ENCODE measurements around the gene EYS.
"Not testable (repeated sequence)": the region's sequence is repeated elsewhere in the genome, so short reads cannot be mapped to it uniquely, and the experiment has no call there.

Gene EYS

DNA sequence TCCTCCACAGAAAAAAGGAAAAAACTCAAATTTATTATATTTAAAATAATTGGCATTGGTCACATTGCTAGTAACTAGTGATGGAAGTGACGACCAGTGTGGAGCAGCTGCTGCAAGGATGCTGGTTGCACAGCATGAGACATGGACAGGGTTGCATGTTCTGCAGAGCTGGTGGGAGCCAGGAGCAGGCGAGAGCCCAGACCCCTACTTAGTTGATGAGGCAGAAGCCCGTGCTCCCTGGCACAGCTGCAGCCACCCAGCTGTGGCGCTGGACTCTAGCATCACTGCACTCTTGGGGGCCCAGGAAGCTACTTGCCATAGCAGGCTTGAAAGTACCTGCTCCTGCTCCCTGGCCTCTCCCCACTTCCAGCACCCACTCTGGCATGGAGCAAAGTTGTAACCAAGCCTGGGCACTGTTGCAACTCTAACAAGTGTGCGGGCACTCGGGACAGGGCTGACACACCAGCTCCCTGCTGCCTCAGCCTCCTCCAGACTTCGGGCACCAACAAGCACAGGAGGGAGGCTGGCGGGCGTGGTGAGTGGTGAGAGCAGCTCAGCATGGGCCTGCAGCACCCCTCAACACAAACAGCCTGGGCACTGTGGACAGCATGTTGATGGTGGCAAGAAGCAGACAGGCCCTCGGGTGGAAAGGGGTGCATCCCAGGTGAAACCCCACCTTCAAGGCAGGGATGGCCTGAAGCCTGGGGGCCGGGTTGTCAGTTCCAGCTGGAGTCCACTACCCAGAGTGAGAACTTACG is 69.6 kb downstream of the EYS start:
- DNase-seq (ENCODE audit: extremely low read depth in 1 of 2, low read depth in 1 of 2) = no peak

DNA sequence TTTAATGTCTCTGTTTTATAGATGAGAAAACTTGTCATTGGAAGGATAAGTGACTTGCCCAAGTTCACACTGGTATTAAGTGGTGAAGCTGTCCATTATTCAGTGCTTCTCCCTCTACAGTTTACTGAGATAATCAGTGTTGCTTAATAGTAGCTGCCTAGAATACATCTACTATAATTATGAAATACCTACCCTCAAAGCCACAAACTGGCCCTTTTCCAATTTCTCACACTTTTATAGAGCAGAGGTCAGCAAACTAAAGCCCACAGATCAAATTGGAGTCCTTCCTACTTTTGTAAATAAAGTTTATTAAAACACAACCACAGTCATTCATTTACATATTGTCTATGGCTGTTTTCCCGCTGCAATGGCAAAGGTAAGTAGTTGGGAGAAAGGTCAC is 73.5 kb downstream of the EYS start:
- DNase-seq (ENCODE audit: extremely low read depth in 1 of 2, low read depth in 1 of 2) = no peak

DNA sequence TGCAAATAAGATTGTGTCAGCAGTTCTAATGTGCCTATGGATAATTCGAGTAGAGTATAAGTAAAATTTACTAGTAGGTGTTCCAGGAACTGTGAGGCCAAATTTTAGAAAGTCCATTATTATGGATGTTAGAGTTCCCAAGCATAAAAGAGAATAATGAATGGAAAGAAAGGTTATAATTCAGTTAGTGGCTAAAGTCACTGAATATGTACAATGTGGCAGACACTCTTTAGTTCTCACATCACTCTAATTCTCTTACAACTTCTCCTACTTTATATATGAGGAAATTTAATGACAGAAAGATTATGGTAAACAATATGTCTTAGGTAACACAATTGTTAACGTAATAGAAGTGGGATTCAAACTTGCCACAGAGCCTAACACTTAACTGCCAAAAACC is 75.3 kb downstream of the EYS start:
- no peak for DNase-seq (ENCODE audit: extremely low read depth in 1 of 2, low read depth in 1 of 2)

DNA sequence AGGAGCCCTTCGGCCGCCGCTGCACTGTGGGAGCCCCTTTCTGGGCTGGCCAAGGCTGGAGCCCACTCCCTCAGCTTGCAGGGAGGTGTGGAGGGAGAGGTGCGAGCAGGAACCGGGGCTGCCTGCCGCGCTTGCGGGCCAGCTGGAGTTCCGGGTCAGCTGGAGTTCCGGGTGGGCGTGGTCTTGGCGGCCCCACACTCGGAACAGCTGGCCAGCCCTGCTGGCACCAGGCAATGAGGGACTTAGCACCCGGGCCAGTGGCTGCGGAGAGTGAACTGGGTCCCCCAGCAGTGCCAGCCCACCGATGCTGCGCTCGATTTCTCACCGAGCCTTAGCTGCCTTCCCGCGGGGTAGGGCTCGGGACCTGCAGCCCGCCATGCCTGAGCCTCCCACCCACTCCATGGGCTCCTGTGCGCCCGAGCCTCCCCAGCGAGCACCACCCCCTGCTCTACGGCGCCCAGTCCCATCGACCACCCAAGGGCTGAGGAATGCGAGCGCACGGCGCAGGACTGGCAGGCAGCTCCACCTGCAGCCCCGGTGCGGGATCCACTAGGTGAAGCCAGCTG is 79.5 kb downstream of the EYS start:
- not testable (repeated sequence) for DNase-seq (ENCODE audit: extremely low read depth in 1 of 2, low read depth in 1 of 2)

DNA sequence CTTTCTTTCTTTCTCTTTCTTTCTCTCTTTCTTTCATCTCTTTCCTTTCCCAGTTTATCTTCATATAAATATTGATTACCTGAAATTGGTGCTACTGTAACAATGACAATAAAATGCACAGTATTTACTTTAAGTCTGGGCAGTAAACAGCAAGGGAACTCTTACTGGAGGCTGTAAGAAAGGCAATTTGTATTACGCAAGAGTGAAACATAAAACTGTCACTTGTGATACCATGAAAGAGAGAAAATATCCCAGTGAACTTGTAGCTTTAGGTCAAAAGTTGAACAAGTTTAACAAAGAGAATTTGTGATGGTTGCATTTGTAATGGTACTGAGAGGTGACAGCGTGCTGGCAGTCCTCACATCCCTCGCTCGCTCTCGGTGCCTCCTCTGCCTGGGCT is 80.0 kb downstream of the EYS start:
- DNase-seq (ENCODE audit: extremely low read depth in 1 of 2, low read depth in 1 of 2) = no peak

DNA sequence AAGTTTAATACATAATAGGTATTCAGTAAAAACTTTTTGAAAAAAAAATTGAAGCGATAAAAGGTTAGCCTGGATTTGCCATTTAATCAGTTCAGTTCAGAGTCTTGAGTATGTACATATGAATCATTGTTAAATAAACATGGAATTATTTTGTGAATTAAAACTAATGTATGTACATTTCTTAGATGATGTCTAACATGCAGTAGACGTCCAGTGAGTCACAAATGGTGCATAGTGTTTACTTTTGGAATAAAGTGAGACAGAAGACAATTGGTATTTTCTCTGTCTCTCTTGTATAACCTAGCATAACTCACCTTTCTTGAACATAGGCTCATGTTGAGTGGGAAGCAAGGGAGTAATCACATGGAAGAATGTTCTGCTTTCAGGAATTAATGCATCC is 83.5 kb downstream of the EYS start:
- no peak for DNase-seq (ENCODE audit: extremely low read depth in 1 of 2, low read depth in 1 of 2)

DNA sequence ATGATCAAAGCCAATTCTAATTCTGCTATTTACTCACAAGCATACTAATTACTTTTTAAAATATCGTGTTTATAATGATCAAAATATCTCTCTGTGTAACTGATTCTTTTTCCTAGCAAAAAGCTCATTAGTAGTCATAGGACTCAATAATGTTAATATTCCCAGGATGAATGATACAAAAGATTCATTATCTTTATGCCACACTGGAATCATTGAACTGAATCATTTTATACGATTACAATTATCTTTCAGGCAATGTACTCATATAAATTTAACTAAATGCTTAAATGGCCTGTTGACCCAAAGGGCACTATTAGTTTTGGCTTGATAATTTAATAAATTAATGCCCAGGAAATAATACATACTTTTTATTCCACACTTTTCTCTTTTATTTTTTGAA is 96.3 kb downstream of the EYS start:
- DNase-seq (ENCODE audit: extremely low read depth in 1 of 2, low read depth in 1 of 2) = no peak

DNA sequence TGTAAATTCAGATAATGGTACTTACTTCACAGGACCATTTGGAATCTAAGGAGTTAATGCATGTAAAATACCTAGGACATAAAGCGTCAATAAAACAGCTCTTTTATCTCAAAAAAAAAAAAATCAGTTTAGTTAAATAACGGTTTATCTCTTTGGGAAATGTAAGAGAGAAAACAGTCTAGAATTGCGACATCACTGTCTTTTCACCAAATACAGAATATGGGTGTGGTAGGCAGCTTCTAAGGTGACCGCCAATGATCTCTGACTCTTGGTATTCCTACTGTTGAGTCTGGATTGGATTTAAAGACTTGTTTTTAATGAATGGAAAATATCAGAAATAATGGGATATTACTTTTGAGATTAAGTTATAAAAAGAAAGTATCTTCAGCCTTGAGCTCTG is 111.5 kb downstream of the EYS start:
- DNase-seq (ENCODE audit: extremely low read depth in 1 of 2, low read depth in 1 of 2) = no peak

DNA sequence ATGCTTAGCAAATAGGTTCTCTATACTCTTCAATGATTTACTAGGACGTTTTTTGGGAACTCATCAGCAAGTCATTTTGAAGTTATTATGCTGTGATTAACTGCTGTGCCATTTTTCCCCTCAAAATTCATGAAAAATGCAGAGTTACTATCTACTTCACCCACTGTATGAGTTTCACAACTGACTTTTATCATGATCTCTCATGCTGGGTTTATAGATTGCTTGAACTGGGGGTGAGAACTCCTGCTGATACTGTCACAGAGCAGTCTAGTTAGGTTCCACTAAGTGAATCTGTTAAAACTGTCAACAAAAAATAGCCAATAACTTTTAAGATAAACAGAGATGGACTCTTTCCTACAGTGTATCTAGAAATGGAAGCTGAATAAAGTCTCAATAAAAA is 136.7 kb downstream of the EYS start:
- DNase-seq (ENCODE audit: extremely low read depth in 1 of 2, low read depth in 1 of 2) = no peak

DNA sequence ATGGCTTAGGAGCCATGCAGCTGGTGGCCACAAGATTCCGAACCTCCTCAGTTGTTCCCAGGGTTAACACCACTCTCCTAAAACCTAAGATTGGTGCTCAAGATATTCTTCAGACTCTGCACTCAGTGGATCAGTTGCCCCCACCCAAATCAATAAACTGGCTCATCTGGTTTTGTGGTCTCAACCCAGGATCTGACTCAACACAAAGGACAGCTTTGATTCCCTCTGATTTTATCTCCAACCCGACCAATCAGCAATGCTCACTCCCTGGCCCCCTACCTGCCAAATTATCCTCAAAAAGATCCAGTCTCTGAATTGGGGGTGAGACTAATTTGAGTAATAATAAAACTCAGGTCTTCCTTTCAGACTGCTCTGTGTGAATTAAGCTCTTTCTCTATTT is 137.5 kb downstream of the EYS start:
- no peak for DNase-seq (ENCODE audit: extremely low read depth in 1 of 2, low read depth in 1 of 2)

DNA sequence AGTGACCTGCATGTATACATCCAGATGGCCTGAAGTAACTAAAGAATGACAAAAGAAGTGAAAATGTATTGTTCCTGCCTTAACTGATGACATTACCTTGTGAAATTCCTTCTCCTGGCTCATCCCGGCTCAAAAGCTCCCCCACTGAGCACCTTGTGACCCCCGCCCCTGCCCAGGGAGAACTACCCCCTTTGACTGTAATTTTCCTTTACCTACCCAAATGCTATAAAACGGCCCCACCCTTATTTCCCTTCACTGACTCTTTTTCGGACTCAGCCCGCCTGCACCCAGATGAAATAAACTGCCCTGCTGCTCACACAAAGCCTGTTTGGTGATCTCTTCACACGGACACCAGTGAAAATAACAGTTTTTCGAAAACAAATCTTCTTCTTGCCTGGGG is 138.0 kb downstream of the EYS start:
- not testable (repeated sequence) for DNase-seq (ENCODE audit: extremely low read depth in 1 of 2, low read depth in 1 of 2)

DNA sequence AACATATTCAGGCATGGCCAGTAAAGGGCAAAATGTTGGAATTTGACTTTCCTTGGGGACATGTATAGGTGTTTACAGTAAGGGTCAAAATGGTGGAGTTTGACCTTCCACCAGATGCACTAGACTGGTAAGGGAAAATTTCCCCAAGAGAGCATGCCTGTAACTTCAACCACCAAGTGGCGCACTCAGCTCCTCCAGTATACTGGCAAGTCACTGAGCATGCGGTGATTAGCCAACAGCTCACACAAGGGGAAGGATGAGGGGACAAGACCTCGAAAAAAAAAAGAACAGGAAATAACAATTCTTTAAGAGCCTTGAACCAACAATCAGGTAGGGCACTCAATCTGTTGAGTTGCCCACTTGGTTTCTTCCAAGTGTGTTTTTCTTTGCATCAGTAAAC is 140.9 kb downstream of the EYS start:
- no peak for DNase-seq (ENCODE audit: extremely low read depth in 1 of 2, low read depth in 1 of 2)

DNA sequence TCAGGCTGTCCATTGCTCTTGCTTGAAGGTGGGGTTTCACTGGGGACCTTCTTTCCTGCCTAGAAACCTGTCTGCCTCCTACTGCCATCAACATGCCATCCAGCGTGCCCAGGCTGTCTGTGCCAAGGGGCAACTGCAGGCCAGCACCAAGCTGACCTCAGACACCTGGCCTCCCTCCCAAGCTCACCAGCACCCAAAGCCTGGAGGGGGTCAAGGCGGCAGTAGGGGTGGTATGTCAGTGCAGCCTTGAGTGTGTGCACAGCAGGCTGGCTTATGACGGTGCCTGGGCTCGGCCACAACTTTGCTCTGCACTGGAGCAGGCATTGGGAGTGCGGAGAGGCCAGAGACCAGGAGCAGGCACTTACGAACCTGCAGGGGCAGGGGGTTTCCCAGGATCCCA is 149.0 kb downstream of the EYS start:
- DNase-seq (ENCODE audit: extremely low read depth in 1 of 2, low read depth in 1 of 2) = no peak

DNA sequence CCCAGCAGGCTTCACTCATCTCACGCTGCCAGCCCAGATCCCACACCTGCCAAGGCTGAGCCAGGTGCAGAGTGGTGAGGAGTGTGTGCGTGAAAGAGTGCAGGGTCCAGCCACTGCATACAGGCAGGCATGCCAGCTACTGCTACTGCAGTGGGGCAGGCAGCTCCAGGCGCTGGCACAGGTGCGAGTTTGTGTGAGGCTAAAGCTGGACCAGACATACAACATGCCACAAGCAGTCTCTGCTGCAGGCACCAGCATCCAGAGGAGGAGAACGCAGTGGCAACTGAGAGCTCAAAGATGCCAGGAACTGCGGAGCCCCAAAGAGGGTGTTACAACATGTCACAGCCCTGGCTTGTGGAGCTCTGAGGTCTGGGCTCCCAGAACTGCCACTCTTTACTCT is 149.8 kb downstream of the EYS start:
- DNase-seq (ENCODE audit: extremely low read depth in 1 of 2, low read depth in 1 of 2) = no peak

DNA sequence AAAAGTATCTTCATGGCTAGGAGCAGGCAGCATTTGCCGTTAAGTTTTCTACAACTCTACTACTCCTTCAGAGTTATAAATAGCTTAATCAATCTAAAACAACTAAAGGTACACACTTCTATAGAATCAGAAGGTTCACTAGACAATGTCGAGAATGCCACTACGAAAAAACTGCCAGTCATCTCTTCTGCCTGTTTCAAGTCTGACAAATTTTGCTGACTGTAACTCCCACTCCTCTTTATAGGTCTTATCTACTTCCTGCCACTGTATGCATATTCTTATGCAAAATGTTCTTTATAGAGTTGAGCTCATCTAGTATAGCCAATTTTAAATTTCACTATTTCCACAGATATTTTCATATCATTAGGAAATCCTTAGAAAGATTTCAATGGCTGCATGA is 160.1 kb downstream of the EYS start:
- DNase-seq (ENCODE audit: extremely low read depth in 1 of 2, low read depth in 1 of 2) = no peak

DNA sequence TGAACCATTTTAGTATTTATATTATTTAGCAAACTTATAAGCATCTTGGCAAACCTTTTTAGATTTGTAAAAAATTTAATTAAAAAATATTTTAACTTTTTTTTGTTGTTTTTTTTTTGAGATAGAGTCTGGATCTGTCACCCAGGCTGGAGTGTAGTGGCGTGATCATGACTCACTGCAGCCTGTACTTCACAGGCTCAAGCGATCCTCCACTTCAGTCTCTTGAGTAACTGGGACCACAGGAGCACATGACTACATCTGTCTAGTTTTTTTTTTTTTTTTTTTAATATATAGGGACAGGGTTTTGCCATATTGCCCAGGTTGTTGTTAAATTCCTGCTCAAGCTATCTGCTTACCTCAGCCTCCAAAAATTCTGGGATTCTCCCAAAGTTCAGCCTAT is 161.1 kb downstream of the EYS start:
- DNase-seq (ENCODE audit: extremely low read depth in 1 of 2, low read depth in 1 of 2) = no peak

DNA sequence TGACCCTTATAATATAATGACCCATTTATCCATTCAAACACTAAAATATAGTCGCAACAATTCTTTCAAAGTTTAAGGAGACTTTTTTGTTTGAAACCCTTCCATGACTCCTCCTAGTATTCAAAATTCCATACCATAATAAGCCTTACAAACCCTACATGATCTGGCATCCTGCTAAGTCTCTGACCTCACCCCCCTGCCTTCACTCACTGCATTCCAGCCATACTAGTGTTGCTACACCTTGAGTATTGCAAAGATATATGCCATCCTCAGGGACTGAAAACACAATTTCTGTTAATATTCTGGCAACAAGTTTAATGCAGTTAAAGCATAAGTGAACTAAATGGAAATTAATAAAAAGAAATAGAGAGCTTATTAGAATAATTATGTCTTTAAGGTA is 168.4 kb downstream of the EYS start:
- no peak for DNase-seq (ENCODE audit: extremely low read depth in 1 of 2, low read depth in 1 of 2)

DNA sequence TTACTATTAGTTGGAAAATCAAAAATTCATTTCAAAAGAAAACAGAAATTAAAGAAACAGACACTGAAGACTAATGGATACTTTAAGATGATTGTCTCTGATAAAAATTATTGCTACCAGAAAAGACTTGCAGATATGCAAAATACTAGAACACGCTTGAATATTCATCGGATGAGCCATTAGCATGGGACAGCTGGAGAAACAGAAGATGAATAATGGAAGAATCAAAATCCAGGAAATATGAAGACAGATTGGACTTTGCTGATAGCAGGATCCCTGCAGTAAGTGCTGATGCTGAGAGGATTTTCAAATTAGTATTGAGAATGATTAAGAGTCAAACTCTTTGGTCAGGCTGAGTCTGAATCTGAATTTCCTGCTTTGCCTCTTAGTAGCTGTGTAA is 169.4 kb downstream of the EYS start:
- no peak for DNase-seq (ENCODE audit: extremely low read depth in 1 of 2, low read depth in 1 of 2)

DNA sequence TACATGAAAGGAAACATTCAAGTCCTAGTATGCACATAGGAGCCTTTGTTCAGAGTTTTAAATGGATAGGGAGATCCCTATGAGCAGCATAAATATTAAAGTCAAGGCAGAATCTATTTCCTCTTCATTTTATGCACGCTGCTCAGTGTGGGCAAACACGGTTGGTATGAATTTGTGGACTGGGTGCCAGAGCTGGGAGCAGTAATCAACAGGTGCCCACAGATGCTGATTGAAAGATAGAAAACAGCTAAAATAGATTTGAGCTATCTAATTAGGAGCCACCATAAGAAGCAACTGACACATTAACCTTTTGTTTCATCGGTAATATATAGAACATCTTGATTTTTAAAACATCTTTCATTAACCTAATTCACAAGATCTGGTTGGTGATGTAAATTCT is 175.5 kb downstream of the EYS start:
- DNase-seq (ENCODE audit: extremely low read depth in 1 of 2, low read depth in 1 of 2) = no peak

DNA sequence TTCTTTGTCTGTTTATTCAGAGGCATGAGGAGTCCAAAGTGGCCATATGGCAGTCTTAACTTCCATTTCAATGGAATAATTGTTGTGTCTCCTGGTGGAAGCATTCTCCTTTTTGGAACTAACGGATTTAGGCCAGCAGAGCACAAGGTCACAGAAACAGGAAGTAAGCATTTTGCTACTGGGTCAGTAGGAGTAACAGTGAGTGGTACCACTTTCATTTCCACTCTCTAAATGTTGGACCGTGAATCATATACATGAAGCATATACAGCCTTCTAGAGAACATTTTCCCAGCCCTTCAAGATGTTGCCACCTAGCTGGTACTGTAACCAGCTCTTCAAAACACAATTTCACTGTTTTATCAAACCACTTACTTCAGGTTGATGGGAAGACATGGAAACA is 182.8 kb downstream of the EYS start:
- no peak for DNase-seq (ENCODE audit: extremely low read depth in 1 of 2, low read depth in 1 of 2)

DNA sequence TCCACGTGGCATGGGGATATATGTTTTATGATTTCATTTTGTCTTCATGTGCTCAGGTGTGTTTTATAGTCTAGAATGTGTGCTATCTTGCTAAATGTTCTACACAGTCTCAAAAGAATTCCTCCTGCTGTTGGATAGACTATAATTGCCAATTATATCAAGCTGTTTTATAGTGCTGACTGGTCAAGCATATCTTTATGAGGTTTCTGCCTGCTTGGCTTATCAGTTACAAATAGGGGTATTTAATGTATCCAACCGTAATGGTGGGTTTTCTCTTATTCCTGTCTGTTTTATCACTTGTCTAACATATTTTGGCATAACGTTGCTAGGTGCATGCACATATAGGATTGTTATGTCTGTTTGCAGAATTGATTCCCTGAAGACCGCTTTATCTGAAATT is 201.3 kb downstream of the EYS start:
- DNase-seq (ENCODE audit: extremely low read depth in 1 of 2, low read depth in 1 of 2) = no peak

DNA sequence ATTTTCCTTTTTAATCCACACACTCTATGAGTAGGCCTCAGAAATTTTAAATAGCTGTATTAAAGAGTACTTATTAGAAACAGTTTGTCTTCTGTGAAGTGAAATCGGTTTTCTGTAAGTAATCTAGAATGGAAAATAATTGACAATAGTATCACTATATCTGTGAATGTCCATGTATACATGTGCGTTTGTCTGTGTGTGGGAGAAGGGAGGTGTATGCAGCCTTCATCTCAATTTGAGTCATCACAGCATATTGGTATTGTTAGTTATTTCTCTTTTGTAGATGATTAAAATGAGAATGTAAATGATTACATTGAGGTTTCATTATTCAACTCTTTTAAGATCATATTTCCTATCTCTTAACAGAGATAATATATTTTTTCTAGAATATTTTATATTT is 206.0 kb downstream of the EYS start:
- DNase-seq (ENCODE audit: extremely low read depth in 1 of 2, low read depth in 1 of 2) = no peak

DNA sequence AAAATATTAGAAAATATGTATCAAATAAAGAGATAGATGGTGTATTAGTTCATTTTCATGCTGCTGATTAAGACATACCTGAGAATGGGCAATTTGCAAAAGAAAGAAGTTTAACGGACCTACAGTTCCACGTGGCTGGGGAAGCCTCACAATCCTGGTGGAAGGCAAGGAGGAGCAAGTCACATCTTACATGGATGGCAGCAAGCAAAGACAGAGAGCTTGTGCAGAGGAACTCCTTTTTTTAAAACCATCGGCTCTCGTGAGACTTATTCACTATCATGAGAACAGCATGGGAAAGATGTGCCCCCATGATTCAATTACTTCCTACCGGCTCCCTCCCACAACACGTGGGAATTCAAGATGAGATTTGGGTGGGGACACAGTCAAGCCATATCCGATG is 223.4 kb downstream of the EYS start:
- not testable (repeated sequence) for DNase-seq (ENCODE audit: extremely low read depth in 1 of 2, low read depth in 1 of 2)

Data from activated CD8-positive, alpha-beta memory T cell treated with anti-CD3 and anti-CD28 coated beads for 1 hour (primary cell).